H7 (cell line): ENCODE data around the gene SPEM1. TPM values are rescaled to one million over a fixed set of nuclear protein-coding genes. Genes with fewer than 3 reads are reported as not detected.

Experiments
- DNase-seq: peaks from one replicate; pipeline ENCODE4 v3.0.0; 2012
- H3K27me3 ChIP-seq: 2 replicates; pipeline ENCODE4 v1.6.0; 2011; ENCODE audit warnings: mild to moderate bottlenecking, low read length; ENCODE audit not compliant: control insufficient read depth, insufficient read depth
- H3K36me3 ChIP-seq: replicated peaks from 2 replicates; pipeline ENCODE4 v1.5.1; 2011; ENCODE audit warnings: low read length; ENCODE audit not compliant: control insufficient read depth, insufficient read depth
- H3K4me3 ChIP-seq: 2 replicates; pipeline ENCODE4 v1.5.1; 2011; ENCODE audit warnings: low read depth, mild to moderate bottlenecking, control low read depth, low read length, moderate library complexity; ENCODE audit not compliant: insufficient read depth
- total RNA-seq: library from RNA; depleted of rRNA; stranded (reverse); fragments of >200 nt; shearing (Covaris generic); gene quantifications from 2 replicates; pipeline ENCODE4 v1.2.3, GENCODE V29; 2014

The SPEM1 gene
- total RNA-seq, 1 experiment from 2014 or later = not detected

GRCh38 chr17:7392696-7393612 lies 27.2 kb upstream of the SPEM1 start:
- peak overlapping the region; percentile 68; the same call in 1 of the 2 replicates for H3K4me3 ChIP-seq
- DNase-seq = peak; percentile 81
- peaks cover 12% of the 10 kb centered on the region for H3K36me3 ChIP-seq
- H3K27me3 ChIP-seq = no peaks in the 10 kb centered on the region

GRCh38 chr17:7393613-7394451 lies 26.3 kb upstream of the SPEM1 start:
- DNase-seq = peak; percentile 97
- peak overlapping the region; percentile 68 for H3K4me3 ChIP-seq
- peaks cover 12% of the 10 kb centered on the region for H3K36me3 ChIP-seq
- H3K27me3 ChIP-seq = no peaks in the 10 kb centered on the region

- H3K27me3 ChIP-seq = no peaks in the 10 kb centered on the region
- DNase-seq = peak; percentile 99
- H3K36me3 ChIP-seq = peaks cover 7% of the 10 kb centered on the region
- peak within 1 kb of the TSS; percentile 68 for H3K4me3 ChIP-seq
These were observed 25.5 kb upstream of the SPEM1 start, which contains the start of gene PLSCR3 for GRCh38 chr17:7394452-7395191. Gene PLSCR3 (minus strand): TSS chr17:7394525. CDS start chr17:7394110, 415 bp downstream.

DNA sequence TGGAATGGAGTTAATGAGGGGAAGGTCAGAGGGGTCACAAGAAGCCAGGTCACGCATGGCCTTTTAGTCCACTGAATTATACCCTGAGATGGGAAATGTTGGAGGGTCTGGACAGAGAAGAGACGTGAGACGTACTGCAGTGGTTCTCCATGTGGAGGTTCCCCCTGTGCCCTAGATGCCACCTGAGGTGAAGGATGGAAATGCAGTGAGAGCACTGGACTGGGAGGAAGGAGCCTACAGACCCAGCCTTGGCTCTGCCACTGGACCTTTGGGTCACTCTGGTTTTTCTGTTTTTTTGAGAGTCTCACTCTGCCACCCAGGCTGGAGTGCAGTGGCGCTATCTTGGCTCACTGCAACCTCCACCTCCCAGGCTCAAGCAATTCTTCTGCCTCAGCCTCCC lies 24.0 kb upstream of the SPEM1 start:
- Histone ChIP-seq H3K27me3 (no peaks in the 10 kb centered on the region), H3K36me3 (peaks cover 7% of the 10 kb centered on the region), H3K4me3 (no peak overlapping the region)
- peak; percentile 31 for DNase-seq

- Histone ChIP-seq H3K27me3 (no peaks in the 10 kb centered on the region), H3K4me3 (no peak overlapping the region), H3K36me3 (peaks cover 4% of the 10 kb centered on the region)
- no peak for DNase-seq
These were observed 21.5 kb upstream of the SPEM1 start for GRCh38 chr17:7398612-7399011.

- Histone ChIP-seq H3K27me3 (peaks cover 5% of the 10 kb centered on the region), H3K36me3 (peaks cover 4% of the 10 kb centered on the region), H3K4me3 (peak overlapping the region; percentile 87)
- DNase-seq = no peak
These were observed 16.9 kb upstream of the SPEM1 start for GRCh38 chr17:7403043-7403726.

DNA sequence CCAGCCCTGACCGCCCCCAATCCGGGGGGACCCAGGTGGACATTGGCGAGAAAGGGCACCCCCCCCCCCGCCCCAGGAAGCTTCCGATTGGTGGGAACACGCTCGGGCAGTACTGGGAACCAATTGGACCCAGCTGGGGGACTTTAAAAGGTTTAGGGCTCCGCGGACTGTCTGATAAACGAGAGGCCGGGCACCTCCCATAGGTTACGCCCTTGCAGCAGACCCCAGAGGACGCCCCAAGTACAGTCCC lies 16.5 kb upstream of the SPEM1 start:
- Histone ChIP-seq H3K4me3 (peak overlapping the region; percentile 87), H3K27me3 (peaks cover 7% of the 10 kb centered on the region), H3K36me3 (peaks cover 4% of the 10 kb centered on the region)
- peak; percentile 91 for DNase-seq

DNA sequence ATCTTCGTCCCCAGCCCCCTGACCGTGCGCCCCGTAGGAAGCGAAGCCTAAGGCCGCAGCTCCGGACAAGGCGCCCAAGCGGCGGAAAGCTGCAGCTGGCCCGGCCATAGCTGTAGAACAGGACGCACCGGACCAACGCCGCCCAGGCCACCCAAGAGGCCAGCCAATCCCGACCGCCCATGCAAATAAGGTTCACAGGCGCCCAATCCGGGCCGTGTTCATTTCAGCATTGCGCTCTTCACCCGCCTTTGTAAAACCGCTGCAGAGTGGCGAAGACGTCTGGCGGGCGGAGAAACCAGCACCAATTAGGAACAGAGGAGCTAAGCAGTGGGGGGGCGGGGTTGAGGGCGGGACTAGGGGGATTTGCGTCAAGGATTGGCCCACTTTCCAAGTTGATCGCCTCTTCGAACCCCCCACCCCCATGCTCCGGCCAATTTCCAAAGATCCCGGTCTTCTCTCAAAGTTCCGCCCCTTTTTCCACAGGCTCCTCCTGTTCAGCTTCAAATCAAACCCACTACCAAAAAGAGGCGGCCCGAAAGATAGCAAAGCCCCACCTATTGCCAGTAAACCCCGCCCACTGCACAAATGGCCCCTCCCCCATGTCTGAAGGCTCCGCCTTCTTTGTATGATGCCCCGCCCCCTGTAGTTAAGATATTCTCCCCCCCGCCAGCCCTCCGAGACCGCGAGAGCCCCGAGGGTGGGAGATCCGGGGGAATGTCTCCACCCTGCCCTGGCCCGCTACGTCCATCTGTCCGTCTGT lies 16.0 kb upstream of the SPEM1 start, which contains the start of gene TMEM256:
Gene TMEM256, minus strand, starts transcription at position 121 of the 760 bp plus-strand sequence. Its CDS starts 13 bp downstream, at position 108.
- peaks cover 11% of the 10 kb centered on the region for H3K27me3 ChIP-seq
- peaks cover 5% of the 10 kb centered on the region for H3K36me3 ChIP-seq
- peak within 1 kb of the TSS; percentile 87 for H3K4me3 ChIP-seq
- DNase-seq = peak; percentile 96

GRCh38 chr17:7404737-7405349 lies 15.3 kb upstream of the SPEM1 start:
- H3K27me3 ChIP-seq = peaks cover 11% of the 10 kb centered on the region
- peak overlapping the region; percentile 82 for H3K4me3 ChIP-seq
- peak; percentile 95 for DNase-seq
- peaks cover 9% of the 10 kb centered on the region for H3K36me3 ChIP-seq

- Histone ChIP-seq H3K4me3 (peak overlapping the region; percentile 82), H3K27me3 (peaks cover 11% of the 10 kb centered on the region), H3K36me3 (peaks cover 13% of the 10 kb centered on the region)
- peak; percentile 89 for DNase-seq
These were observed 14.5 kb upstream of the SPEM1 start for GRCh38 chr17:7405350-7406234.

DNA sequence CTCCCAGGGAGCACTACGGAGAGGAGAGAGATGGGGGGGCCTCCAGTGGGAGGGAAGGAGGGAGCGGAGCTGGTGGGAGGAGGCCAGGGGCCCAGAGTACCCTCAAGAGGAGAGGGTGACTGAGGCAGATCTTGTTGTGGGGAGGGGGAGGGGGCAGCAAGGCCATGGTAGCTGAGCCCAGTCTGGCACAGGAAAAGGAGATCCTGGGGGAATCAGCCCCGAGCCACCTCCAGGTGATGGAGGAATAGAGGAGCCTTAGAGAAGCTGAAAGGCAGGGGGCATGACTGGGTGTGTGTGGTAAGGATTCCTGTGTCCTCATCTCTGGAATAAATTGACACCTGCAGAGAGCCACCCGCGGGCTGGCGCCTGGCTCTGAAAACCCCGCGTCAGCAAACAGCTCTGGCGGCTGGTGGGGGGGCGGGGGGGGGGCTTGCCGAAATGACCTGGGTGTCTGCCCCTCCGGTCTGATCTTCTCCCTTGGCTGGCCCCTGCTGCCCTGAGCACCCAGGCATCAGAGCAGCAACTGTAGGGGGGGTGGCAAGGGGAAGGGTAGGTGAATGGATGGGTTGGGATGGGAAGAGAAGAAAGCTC lies 13.8 kb upstream of the SPEM1 start:
- Histone ChIP-seq H3K27me3 (peaks cover 11% of the 10 kb centered on the region), H3K4me3 (peak overlapping the region; percentile 82), H3K36me3 (peaks cover 11% of the 10 kb centered on the region)
- peak; percentile 79 for DNase-seq

- DNase-seq = peak; percentile 73
- no peak overlapping the region for H3K4me3 ChIP-seq
- H3K36me3 ChIP-seq = peaks cover 11% of the 10 kb centered on the region
- H3K27me3 ChIP-seq = peaks cover 11% of the 10 kb centered on the region
These were observed 13.0 kb upstream of the SPEM1 start for GRCh38 chr17:7407082-7407481.
